ENCODE measurements around the gene GLTP.

DNA sequence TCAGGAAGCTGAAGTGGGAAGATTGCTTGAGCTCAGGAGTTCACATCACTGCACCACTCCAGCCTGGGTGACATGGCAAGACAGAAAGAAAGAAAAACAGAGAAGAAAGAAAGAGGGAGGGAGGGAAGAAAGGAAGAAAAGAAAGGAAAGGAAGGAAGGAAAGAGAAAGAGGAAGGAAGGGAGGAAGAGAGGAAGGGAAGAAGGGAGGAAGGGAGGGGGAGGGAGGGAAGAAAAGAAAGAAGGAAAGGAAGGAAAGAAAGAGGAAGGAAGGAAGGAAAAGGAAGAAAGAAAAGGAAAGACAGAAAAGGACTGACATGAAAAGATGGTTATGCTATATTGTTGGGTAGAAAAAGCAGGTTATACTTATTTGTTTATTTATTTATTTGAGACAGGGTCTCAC lies 3.9 kb downstream of the GLTP start:
- TF ChIP-seq, protein P1, sequence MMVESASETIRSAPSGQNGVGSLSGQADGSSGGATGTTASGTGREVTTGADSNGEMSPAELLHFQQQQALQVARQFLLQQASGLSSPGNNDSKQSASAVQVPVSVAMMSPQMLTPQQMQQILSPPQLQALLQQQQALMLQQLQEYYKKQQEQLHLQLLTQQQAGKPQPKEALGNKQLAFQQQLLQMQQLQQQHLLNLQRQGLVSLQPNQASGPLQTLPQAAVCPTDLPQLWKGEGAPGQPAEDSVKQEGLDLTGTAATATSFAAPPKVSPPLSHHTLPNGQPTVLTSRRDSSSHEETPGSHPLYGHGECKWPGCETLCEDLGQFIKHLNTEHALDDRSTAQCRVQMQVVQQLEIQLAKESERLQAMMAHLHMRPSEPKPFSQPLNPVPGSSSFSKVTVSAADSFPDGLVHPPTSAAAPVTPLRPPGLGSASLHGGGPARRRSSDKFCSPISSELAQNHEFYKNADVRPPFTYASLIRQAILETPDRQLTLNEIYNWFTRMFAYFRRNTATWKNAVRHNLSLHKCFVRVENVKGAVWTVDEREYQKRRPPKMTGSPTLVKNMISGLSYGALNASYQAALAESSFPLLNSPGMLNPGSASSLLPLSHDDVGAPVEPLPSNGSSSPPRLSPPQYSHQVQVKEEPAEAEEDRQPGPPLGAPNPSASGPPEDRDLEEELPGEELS (CRISPR knock-in tag; IDR thresholded peaks at IDR 0.05), result no peak
- TF ChIP-seq, protein P2, sequence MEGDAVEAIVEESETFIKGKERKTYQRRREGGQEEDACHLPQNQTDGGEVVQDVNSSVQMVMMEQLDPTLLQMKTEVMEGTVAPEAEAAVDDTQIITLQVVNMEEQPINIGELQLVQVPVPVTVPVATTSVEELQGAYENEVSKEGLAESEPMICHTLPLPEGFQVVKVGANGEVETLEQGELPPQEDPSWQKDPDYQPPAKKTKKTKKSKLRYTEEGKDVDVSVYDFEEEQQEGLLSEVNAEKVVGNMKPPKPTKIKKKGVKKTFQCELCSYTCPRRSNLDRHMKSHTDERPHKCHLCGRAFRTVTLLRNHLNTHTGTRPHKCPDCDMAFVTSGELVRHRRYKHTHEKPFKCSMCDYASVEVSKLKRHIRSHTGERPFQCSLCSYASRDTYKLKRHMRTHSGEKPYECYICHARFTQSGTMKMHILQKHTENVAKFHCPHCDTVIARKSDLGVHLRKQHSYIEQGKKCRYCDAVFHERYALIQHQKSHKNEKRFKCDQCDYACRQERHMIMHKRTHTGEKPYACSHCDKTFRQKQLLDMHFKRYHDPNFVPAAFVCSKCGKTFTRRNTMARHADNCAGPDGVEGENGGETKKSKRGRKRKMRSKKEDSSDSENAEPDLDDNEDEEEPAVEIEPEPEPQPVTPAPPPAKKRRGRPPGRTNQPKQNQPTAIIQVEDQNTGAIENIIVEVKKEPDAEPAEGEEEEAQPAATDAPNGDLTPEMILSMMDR (IDR thresholded peaks at IDR 0.05), result no peak
- TF ChIP-seq ZNF263 (CRISPR knock-in tag; IDR thresholded peaks at IDR 0.05; ENCODE audit: low read depth) (no peak), SMAD3 (CRISPR knock-in tag; IDR thresholded peaks at IDR 0.05; ENCODE audit: borderline replicate concordance) (no peak), CREB1 (CRISPR knock-in tag; IDR thresholded peaks at IDR 0.05) (no peak)
- TF ChIP-seq, protein P3, sequence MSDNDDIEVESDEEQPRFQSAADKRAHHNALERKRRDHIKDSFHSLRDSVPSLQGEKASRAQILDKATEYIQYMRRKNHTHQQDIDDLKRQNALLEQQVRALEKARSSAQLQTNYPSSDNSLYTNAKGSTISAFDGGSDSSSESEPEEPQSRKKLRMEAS (CRISPR knock-in tag; IDR thresholded peaks at IDR 0.05), result no peak
- TF ChIP-seq, protein P4, sequence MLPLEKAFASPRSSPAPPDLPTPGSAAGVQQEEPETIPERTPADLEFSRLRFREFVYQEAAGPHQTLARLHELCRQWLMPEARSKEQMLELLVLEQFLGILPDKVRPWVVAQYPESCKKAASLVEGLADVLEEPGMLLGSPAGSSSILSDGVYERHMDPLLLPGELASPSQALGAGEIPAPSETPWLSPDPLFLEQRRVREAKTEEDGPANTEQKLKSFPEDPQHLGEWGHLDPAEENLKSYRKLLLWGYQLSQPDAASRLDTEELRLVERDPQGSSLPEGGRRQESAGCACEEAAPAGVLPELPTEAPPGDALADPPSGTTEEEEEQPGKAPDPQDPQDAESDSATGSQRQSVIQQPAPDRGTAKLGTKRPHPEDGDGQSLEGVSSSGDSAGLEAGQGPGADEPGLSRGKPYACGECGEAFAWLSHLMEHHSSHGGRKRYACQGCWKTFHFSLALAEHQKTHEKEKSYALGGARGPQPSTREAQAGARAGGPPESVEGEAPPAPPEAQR (CRISPR knock-in tag; IDR thresholded peaks at IDR 0.05), result no peak
- TF ChIP-seq, protein P5, sequence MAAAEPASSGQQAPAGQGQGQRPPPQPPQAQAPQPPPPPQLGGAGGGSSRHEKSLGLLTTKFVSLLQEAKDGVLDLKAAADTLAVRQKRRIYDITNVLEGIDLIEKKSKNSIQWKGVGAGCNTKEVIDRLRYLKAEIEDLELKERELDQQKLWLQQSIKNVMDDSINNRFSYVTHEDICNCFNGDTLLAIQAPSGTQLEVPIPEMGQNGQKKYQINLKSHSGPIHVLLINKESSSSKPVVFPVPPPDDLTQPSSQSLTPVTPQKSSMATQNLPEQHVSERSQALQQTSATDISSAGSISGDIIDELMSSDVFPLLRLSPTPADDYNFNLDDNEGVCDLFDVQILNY (CRISPR knock-in tag; IDR thresholded peaks at IDR 0.05), result no peak
- TF ChIP-seq, protein P6, sequence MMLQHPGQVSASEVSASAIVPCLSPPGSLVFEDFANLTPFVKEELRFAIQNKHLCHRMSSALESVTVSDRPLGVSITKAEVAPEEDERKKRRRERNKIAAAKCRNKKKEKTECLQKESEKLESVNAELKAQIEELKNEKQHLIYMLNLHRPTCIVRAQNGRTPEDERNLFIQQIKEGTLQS (CRISPR knock-in tag; conservative IDR thresholded peaks at IDR 0.05), result no peak

Measured in WTC11 (cell line).